Ovary (tissue), 3 donors: ENCODE results near the gene EPHA7.

Experiments
- CTCF ChIP-seq, 3 donors: fragments of 450-650 bp in 2 of 3; fragments of 200-600 bp in 1 of 3; IDR thresholded peaks; one replicate each; pipeline versions ENCODE4 v1.5.1 to v1.8.0; 2016 to 2022; ENCODE audit warnings: antibody characterized with exemption in 3 of 3, mild to moderate bottlenecking in 1 of 3
- EP300 ChIP-seq: sonication (generic); formaldehyde crosslinking; IDR thresholded peaks from one replicate; pipeline ENCODE4 v1.6.1; 2017; ENCODE audit warnings: antibody characterized with exemption
- POLR2A ChIP-seq: fragments of 450-650 bp; IDR thresholded peaks from one replicate; pipeline ENCODE4 v1.6.1; 2017; ENCODE audit warnings: antibody characterized with exemption, mild to moderate bottlenecking, moderate library complexity
- donor health status: DM: no; HTN: no; CAD: no.

GRCh38 chr6:93391965-93392364 lies 27.4 kb downstream of the EPHA7 start:
- TF ChIP-seq CTCF (IDR thresholded peaks at IDR 0.05) = no peak
- TF ChIP-seq POLR2A = no peak
- no peak for TF ChIP-seq EP300
